ENCODE data around the gene VSTM2B.

Gene VSTM2B

GRCh38 chr19:29525901-29526729 is at the start of gene VSTM2B:
VSTM2B (plus strand) TSS chr19:29525994; CDS start chr19:29526584, 590 bp downstream.
- DNase-seq (ENCODE audit: low read depth): no peak
- H3K4me3 ChIP-seq (ENCODE audit: low read length): no peak within 1 kb of the TSS
- TF ChIP-seq CTCF (conservative IDR thresholded peaks at IDR 0.05; ENCODE audit: low read depth, low read length): no peak

DNA sequence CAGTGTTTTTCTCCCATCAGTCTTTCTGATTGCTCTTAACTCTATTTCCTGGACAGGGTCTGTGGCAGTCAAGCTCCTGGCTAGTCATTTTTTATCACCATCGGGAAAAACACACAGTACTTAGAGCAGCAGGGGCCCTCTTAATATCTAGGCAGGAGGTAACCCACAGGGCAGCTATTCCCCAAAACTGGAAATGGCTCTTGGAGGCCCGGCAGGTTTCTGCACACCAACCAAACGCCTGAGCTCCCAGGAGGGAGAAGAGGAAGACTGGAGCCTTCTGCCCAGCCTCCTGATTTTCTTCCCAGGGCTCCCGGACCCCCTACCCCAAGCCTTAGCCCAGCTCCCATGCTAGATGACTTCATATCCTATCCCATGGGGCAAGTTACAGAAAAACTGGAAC is 49.3 kb upstream of the VSTM2B start:
- no peak for DNase-seq (ENCODE audit: low read depth)
- no peak for TF ChIP-seq CTCF (conservative IDR thresholded peaks at IDR 0.05; ENCODE audit: low read depth, low read length)

GRCh38 chr19:29477831-29478577 is 47.8 kb upstream of the VSTM2B start:
- H3K4me3 ChIP-seq (ENCODE audit: low read length): no peak overlapping the region
- DNase-seq (ENCODE audit: low read depth): no peak
- no peak for TF ChIP-seq CTCF (conservative IDR thresholded peaks at IDR 0.05; ENCODE audit: low read depth, low read length)

More for the DNA sequence above, 49.3 kb upstream of the VSTM2B start:
- H3K4me3 ChIP-seq (ENCODE audit: low read length): no peak overlapping the region

DNA sequence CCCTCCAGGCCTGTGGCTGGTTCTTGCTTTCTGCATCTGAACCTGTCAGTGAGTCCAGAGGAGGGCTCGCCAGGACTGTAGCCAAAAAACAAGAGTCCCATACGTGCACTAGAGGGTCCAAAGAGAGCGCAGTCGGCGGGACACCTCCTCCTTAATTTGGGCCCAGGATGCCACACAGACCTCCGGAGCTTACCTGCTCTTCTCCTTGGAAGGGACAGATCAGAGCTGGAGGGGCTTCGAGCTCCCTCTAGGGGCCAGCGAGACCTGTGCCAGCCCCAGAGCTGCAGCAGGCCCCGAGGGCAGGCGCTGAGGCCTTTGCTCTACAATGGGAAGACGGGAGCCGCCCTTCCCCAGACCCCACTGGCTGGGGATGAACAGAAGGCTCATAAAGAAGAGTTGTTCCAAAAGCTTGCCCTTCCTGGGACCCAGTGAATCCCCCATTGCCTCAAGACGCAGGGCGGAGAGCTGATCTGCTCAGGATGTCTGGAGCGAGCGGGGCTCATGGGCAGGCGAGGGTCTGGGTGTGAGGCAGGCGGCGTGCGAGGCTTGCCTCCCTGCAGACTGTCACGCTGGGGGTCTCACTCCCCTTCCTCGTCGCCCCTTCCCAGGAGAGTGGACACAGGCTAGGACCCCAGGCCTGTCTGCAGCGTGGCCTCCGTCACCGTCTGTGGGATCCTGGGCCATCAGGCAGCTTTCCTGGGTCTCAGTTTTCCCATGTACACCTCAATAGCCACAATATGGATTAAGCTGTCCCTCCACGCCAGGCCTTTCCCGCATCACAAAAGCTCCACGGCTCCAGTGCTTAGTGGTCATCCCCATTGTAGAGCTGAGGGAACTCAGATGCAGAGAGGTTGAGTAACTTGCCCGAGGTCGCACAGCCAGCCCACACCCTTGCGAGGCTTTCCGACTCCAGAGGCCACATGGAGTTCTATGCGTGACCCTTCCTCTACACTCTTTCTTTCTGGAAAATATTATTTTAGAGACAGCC is 46.9 kb upstream of the VSTM2B start:
- no peak for TF ChIP-seq CTCF (conservative IDR thresholded peaks at IDR 0.05; ENCODE audit: low read depth, low read length)
- DNase-seq (ENCODE audit: low read depth): no peak
- H3K4me3 ChIP-seq (ENCODE audit: low read length): no peak overlapping the region

- no peak for DNase-seq (ENCODE audit: low read depth)
- H3K4me3 ChIP-seq (ENCODE audit: low read length): no peak overlapping the region
- TF ChIP-seq CTCF (conservative IDR thresholded peaks at IDR 0.05; ENCODE audit: low read depth, low read length): no peak
Measured at GRCh38 chr19:29479941-29480340, 45.9 kb upstream of the VSTM2B start.

GRCh38 chr19:29480507-29480906 is 45.3 kb upstream of the VSTM2B start:
- DNase-seq (ENCODE audit: low read depth): no peak
- no peak for TF ChIP-seq CTCF (conservative IDR thresholded peaks at IDR 0.05; ENCODE audit: low read depth, low read length)
- H3K4me3 ChIP-seq (ENCODE audit: low read length): no peak overlapping the region
